Esophagus squamous epithelium (tissue), 5 donors: Measurements from ENCODE around the gene ZCWPW1. TPM values are rescaled to one million over a fixed set of nuclear protein-coding genes. Genes with fewer than 3 reads are reported as not detected.

Source experiments
- DNase-seq: peaks from one replicate; lab custom pipeline; 2025; lab: John Stamatoyannopoulos, UW
- H3K27ac ChIP-seq, 4 donors: fragments of 200-600 bp; sonication (generic); one replicate each; pipeline ENCODE4 v1.5.1; 2016 to 2019; ENCODE audit warnings: mild to moderate bottlenecking in 1 of 4
- H3K27me3 ChIP-seq, 4 donors: fragments of 200-600 bp; sonication (generic); 1 replicate in 3 of 4; 2 replicates in 1 of 4; pipeline versions ENCODE4 v1.5.1 to v1.6.0; 2017 to 2021; ENCODE audit warnings: antibody characterized with exemption in 1 of 4
- H3K36me3 ChIP-seq, 3 donors: fragments of 200-600 bp; sonication (generic); one replicate each; pipeline ENCODE4 v1.5.1; 2016 to 2019
- H3K4me1 ChIP-seq, 3 donors: fragments of 200-600 bp; sonication (generic); one replicate each; pipeline ENCODE4 v1.5.1; 2017 to 2019
- H3K4me3 ChIP-seq, 4 donors: fragments of 200-600 bp; sonication (generic); 1 replicate in 3 of 4; 2 replicates in 1 of 4; pipeline ENCODE4 v1.5.1; 2016 to 2019; ENCODE audit warnings: mild to moderate bottlenecking in 2 of 4, moderate library complexity in 1 of 4
- H3K9me3 ChIP-seq, 3 donors: fragments of 200-600 bp; sonication (generic); one replicate each; pipeline ENCODE4 v1.5.1; 2016 to 2019
- POLR2A ChIP-seq, 4 donors: fragments of 450-650 bp; IDR thresholded peaks; one replicate each; pipeline ENCODE4 v1.6.1; 2017; ENCODE audit warnings: antibody characterized with exemption in 4 of 4, mild to moderate bottlenecking in 4 of 4, moderate library complexity in 3 of 4
- WGBS, 2 donors: methylation state at CpG; one replicate each; pipeline ENCODE4 v1.1.5; 2018; 5-methylcytosine and 5-hydroxymethylcytosine counted together
- intact Hi-C: fragments of 100-400 bp; cut with DNase I; formaldehyde crosslinking; loops from one replicate; pipeline ENCODE4 v1.15.0; 2022
- total RNA-seq, 4 donors: library from RNA; depleted of rRNA; stranded (reverse); fragments of >200 nt; gene quantifications; one replicate each; pipeline ENCODE4 v1.1.0, GENCODE V29; 2016
- TF ChIP-seq, protein P1 (sequence below), 6 experiments: fragments of 450-650 bp in 4 of 6; fragments of 200-600 bp in 2 of 6; sonication (generic) in 2 of 6; IDR thresholded peaks; one replicate each; pipeline ENCODE4 v1.5.1; 2016 to 2019; ENCODE audit warnings: antibody characterized with exemption in 6 of 6, mild to moderate bottlenecking in 4 of 6, moderate library complexity in 4 of 6
- donor health status: DM: yes; HTN: yes; CAD: no.

The ZCWPW1 gene
- total RNA-seq, 4 donors from 2014 or later, result 0.83 to 4.2 (median 1.5) TPM

DNA sequence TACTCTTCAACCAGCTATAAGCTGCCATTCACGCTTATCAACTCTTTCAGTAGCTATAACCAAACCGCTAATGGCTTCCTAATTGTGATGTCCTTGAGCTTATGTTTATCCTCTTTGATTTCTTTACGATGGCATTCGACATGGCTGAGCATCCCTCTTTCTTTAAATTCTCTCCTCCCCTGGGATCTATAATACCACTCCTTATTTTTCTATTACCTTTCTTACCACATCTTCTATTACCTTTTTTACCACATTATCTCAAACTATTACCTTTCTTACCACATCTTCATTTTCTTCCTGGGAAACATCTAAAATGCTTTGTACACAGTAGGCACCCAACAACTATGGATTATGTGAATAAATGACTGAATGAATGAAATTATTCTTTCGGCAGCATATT is 13.1 kb downstream of the ZCWPW1 start:
- H3K9me3 ChIP-seq, result no peaks in the 10 kb centered on the region
- no peak overlapping the region for H3K4me3 ChIP-seq
- no peaks in the 10 kb centered on the region for H3K27me3 ChIP-seq
- H3K27ac ChIP-seq, result no peak overlapping the region
- no peaks in the 10 kb centered on the region for H3K36me3 ChIP-seq
- H3K4me1 ChIP-seq, result no peaks in the 10 kb centered on the region
- intact Hi-C loops, result no loop called here
- TF ChIP-seq, protein P1, sequence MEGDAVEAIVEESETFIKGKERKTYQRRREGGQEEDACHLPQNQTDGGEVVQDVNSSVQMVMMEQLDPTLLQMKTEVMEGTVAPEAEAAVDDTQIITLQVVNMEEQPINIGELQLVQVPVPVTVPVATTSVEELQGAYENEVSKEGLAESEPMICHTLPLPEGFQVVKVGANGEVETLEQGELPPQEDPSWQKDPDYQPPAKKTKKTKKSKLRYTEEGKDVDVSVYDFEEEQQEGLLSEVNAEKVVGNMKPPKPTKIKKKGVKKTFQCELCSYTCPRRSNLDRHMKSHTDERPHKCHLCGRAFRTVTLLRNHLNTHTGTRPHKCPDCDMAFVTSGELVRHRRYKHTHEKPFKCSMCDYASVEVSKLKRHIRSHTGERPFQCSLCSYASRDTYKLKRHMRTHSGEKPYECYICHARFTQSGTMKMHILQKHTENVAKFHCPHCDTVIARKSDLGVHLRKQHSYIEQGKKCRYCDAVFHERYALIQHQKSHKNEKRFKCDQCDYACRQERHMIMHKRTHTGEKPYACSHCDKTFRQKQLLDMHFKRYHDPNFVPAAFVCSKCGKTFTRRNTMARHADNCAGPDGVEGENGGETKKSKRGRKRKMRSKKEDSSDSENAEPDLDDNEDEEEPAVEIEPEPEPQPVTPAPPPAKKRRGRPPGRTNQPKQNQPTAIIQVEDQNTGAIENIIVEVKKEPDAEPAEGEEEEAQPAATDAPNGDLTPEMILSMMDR (IDR thresholded peaks at IDR 0.05), result no peak
- TF ChIP-seq POLR2A (IDR thresholded peaks at IDR 0.05), result no peak
- DNase-seq, result no peak
- whole genome bisulfite sequencing, 2 donors, result 93 to 97% methylated on average over 5 of the region's 5 CpGs

DNA sequence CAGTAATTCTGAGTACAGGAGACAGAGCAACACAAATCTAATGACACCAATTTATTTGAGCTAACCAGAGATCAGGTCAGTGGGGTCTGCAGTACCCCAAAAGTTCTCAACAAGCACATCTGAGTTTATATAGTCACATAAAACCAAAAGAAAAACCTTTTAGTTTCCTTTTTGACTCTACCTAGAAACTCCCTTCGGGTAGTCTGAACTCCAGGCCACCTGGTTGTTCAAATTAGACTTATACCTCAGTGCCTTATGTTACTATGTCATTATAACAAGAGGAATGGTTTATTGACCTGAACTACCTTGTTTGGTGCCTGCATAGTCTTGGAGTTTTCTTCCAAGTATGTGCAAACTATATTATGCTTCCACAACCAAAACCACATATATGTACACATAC is 14.6 kb downstream of the ZCWPW1 start:
- no peaks in the 10 kb centered on the region for H3K9me3 ChIP-seq
- TF ChIP-seq, protein P1 (IDR thresholded peaks at IDR 0.05), result no peak
- TF ChIP-seq POLR2A (IDR thresholded peaks at IDR 0.05), result no peak
- 75 to 80% methylated on average over 1 of the region's 1 CpG for WGBS, 2 donors
- DNase-seq, result no peak
- no peaks in the 10 kb centered on the region for H3K36me3 ChIP-seq
- intact Hi-C loops, result no loop called here
- H3K4me3 ChIP-seq, result no peak overlapping the region
- no peaks in the 10 kb centered on the region for H3K27me3 ChIP-seq
- no peaks in the 10 kb centered on the region for H3K4me1 ChIP-seq
- no peak overlapping the region for H3K27ac ChIP-seq

DNA sequence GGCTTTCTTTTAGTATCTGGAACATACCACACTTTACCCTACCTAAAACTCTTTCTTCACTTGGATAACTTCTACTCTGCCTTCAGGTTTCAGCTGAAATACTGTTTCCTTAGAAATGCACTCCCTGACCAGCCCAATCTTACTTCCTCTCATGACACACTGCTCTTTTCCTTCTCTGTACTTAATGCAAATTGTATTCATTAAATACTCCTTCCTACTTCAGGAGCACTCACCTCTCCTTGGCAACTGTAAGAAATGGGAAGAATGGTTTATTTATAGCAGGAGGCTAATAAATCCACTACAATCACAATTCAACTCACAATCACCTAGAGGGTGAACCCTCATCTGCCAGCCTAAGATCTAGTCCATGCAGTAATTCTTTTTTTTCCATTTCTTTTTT is 15.2 kb downstream of the ZCWPW1 start:
- Histone ChIP-seq H3K4me3 (no peak overlapping the region), H3K9me3 (no peaks in the 10 kb centered on the region), H3K4me1 (no peaks in the 10 kb centered on the region), H3K27ac (no peak overlapping the region), H3K27me3 (no peaks in the 10 kb centered on the region), H3K36me3 (no peaks in the 10 kb centered on the region)
- no peak for DNase-seq
- TF ChIP-seq, protein P1 (IDR thresholded peaks at IDR 0.05), result no peak
- no peak for TF ChIP-seq POLR2A (IDR thresholded peaks at IDR 0.05)
- intact Hi-C loops, result no loop called here

DNA sequence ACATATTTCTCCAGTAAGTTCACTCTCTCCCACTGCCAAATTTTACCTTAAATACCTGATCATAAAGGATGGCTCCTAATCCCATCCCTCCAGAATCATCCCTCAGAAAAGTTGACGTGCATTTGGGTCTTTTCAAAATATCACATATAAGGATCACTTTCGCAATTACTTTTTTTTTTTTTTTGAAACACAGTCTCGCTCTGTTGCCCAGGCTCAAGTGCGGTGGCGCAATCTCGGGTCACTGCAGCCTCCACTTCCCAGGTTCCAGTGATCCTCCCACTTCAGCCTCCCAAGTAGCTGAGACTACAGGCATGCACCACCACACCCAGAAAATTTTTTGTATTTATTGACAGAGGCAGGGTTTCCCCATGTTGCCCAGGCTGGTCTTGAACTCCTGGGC is 17.4 kb downstream of the ZCWPW1 start:
- H3K4me3 ChIP-seq, result no peak overlapping the region
- no peaks in the 10 kb centered on the region for H3K27me3 ChIP-seq
- TF ChIP-seq POLR2A (IDR thresholded peaks at IDR 0.05), result no peak
- TF ChIP-seq, protein P1 (IDR thresholded peaks at IDR 0.05), result no peak
- H3K36me3 ChIP-seq, result no peaks in the 10 kb centered on the region
- H3K4me1 ChIP-seq, result peaks cover 0 to 8% (median 0%) of the 10 kb centered on the region in 3 donors
- DNase-seq, result no peak
- WGBS, 2 donors, result 89 to 91% methylated on average over 6 of the region's 6 CpGs
- intact Hi-C loops, result no loop called here
- H3K27ac ChIP-seq, result no peak overlapping the region
- no peaks in the 10 kb centered on the region for H3K9me3 ChIP-seq

DNA sequence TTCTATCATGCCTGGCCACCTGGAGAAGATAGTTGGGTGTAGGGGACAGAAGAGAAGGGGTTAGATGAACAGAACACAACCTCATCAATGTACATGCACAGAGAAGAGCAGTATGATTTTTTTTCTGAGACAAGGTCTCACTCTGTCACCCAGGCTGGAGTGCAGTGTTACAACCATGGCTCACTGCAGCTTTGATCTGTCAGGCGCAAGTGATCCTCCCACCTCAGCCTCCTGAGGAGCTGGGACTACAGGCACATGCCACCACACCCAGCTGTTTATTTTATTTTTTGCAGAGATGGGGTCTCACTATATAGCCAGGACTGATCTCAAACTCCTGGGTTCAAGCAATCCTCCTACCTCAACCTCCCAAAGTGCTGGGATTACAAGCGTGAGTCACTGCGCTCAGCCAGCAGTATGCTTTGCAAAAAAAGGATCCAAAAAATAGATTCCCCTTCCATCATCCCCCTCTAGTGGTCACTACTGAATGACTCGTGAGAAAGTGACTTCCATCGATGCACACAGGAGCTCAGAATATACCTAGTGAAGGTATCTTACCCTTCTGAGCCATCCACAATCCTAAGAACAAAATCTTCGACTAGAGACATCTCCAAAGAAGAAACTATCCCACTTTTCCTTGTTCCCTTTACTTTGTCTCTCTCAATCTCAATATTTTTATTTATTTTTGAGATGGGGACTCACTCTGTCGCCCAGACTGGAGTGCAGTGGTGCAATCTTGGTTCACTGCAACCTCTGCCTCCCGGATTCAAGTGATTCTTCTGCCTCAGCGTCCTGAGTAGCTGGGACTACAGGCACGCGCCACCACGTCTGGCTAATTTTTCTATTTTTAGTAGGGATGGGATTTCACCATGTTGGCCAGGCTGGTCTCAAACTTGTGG is 21.0 kb downstream of the ZCWPW1 start:
- TF ChIP-seq, protein P1 (IDR thresholded peaks at IDR 0.05), result peak; percentile 17 to 64 (median 54)
- TF ChIP-seq POLR2A (IDR thresholded peaks at IDR 0.05), result no peak
- H3K4me3 ChIP-seq, result no peak overlapping the region
- no peak overlapping the region for H3K27ac ChIP-seq
- intact Hi-C loops, result no loop called here
- WGBS, 2 donors, result 44 to 50% methylated on average over 11 to 12 of the region's 12 CpGs
- H3K36me3 ChIP-seq, result no peaks in the 10 kb centered on the region
- peaks cover 0 to 8% (median 0%) of the 10 kb centered on the region in 3 donors for H3K4me1 ChIP-seq
- DNase-seq, result no peak
- no peaks in the 10 kb centered on the region for H3K9me3 ChIP-seq
- no peaks in the 10 kb centered on the region for H3K27me3 ChIP-seq
